ENCODE measurements around the gene MFSD11. TPM values are rescaled to one million over a fixed set of nuclear protein-coding genes. Genes with fewer than 3 reads are reported as not detected.

Gene MFSD11
- total RNA-seq, 1 experiment from 2014 or later: 24.9 TPM

GRCh38 chr17:76689859-76690258, 48.1 kb upstream of the MFSD11 start:
- BruUV-seq (replicated peaks): no TSS peak
- Histone ChIP-seq H3K79me2 (ENCODE audit: insufficient read depth, low read length) (no peaks in the 10 kb centered on the region), H3K9ac (ENCODE audit: low read length) (no peak overlapping the region), H3K9me3 (ENCODE audit: control insufficient read depth in 1 of 2, insufficient read depth in 1 of 2, low read depth in 1 of 2, low read length in 2 of 2) (no peaks in the 10 kb centered on the region), H3K27ac (ENCODE audit: low read depth, low read length) (no peak overlapping the region), H3K27me3 (ENCODE audit: insufficient read depth, low read length) (no peaks in the 10 kb centered on the region), H3K4me3 (replicated peaks in 1 of 2; ENCODE audit: low read depth in 1 of 2, low read length in 2 of 2) (no peak overlapping the region), H4K20me1 (ENCODE audit: insufficient read depth) (no peaks in the 10 kb centered on the region), H3K36me3 (ENCODE audit: control insufficient read depth in 1 of 2, insufficient read depth in 2 of 2, low read length in 2 of 2) (no peaks in the 10 kb centered on the region), H2AFZ (ENCODE audit: low read depth, low read length, poor library complexity, severe bottlenecking) (no peak overlapping the region), H3K9me2 (ENCODE audit: insufficient read depth) (no peaks in the 10 kb centered on the region), H3K4me1 (ENCODE audit: control insufficient read depth in 1 of 2, insufficient read depth in 2 of 2, low read length in 2 of 2) (peaks cover 22 to 24% of the 10 kb centered on the region in 2 experiments), H3K4me2 (ENCODE audit: low read length) (no peak overlapping the region)
- no peak for ATAC-seq
- intact Hi-C loops (cut with micrococcal nuclease): no loop called here
- ChIA-PET CTCF (interaction anchor here (2.0 kb wide), 1 partner anchor 9 kb away, joined by 10 read pairs; no protein-coding TSS in a partner anchor), RAD21 (ENCODE audit: low non-redundant PET in 1 of 2, low total read pairs in 2 of 2, uncharacterized antibody in 2 of 2, unreplicated experiment in 2 of 2) (no interaction called here), POLR2A (interaction anchor here (1.2 kb wide), 1 partner anchor 18 kb away, joined by 4 read pairs; no protein-coding TSS in a partner anchor)
- no peak for TF ChIP-seq FOSL1 (IDR thresholded peaks at IDR 0.05; ENCODE audit: low read depth)
- no peak for TF ChIP-seq JUND (IDR thresholded peaks at IDR 0.05)
- no peak for TF ChIP-seq ELF1 (IDR thresholded peaks at IDR 0.05; ENCODE audit: borderline replicate concordance, low read depth)
- TF ChIP-seq EGR1 (IDR thresholded peaks at IDR 0.05; ENCODE audit: low read depth): no peak
- TF ChIP-seq, protein P1, sequence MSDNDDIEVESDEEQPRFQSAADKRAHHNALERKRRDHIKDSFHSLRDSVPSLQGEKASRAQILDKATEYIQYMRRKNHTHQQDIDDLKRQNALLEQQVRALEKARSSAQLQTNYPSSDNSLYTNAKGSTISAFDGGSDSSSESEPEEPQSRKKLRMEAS (IDR thresholded peaks at IDR 0.05): no peak
- no peak for TF ChIP-seq CEBPB (IDR thresholded peaks at IDR 0.05; ENCODE audit: low read depth)
- no peak for TF ChIP-seq SP1 (IDR thresholded peaks at IDR 0.05; ENCODE audit: low read depth)
- TF ChIP-seq POLR2AphosphoS5 (IDR thresholded peaks at IDR 0.05; ENCODE audit: low read depth, low read length): no peak
- TF ChIP-seq SRF (IDR thresholded peaks at IDR 0.05; ENCODE audit: low read depth): no peak
- TF ChIP-seq YY1 (IDR thresholded peaks at IDR 0.05; ENCODE audit: extremely low read depth, insufficient replicate concordance, low read depth, low read length): no peak
- no peak for TF ChIP-seq EZH2phosphoT487 (IDR thresholded peaks at IDR 0.05; ENCODE audit: borderline replicate concordance)
- TF ChIP-seq TCF7L2 (IDR thresholded peaks at IDR 0.05; ENCODE audit: borderline replicate concordance, extremely low read depth, insufficient read depth, insufficient read length): no peak
- no peak for TF ChIP-seq POLR2A (IDR thresholded peaks at IDR 0.05; ENCODE audit: borderline replicate concordance, extremely low read depth, insufficient read depth, insufficient read length)
- TF ChIP-seq REST (IDR thresholded peaks at IDR 0.05; ENCODE audit: low read depth): no peak
- DNase-seq (ENCODE audit: low read depth, low spot score): no peak

Measured in HCT116 (cell line).